H1 (cell line): ENCODE data around the gene ERVMER34-1. TPM values are rescaled to one million over a fixed set of nuclear protein-coding genes. Genes with fewer than 3 reads are reported as not detected.

ENCODE experiments used
- CTCF ChIA-PET: fragments of 300-600 bp; sonication (Branson Sonifier 250); formaldehyde crosslinking; loops from one replicate; lab custom pipeline; 2021; ENCODE audit not compliant: partially characterized antibody; lab: Charles Lee
- POLR2A ChIA-PET: fragments of 300-600 bp; sonication (Branson Sonifier 250); formaldehyde crosslinking; loops from one replicate; lab custom pipeline; 2021; ENCODE audit warnings: inconsistent platforms; ENCODE audit not compliant: partially characterized antibody; lab: Charles Lee
- DNase-seq, 2 experiments: peaks; one replicate each; pipeline versions ENCODE4 v3.0.0 to v3.0.0-alpha.2; 2010 to 2022; ENCODE audit warnings: low spot score in 2 of 2, low read depth in 1 of 2, mixed read lengths in 1 of 2
- FAIRE-seq: peaks from 2 replicates; lab custom pipeline; 2011; peaks lifted over from hg19 to GRCh38; lab: Jason Lieb, UNC
- H2AFZ ChIP-seq: 2 replicates; pipeline ENCODE4 v1.8.1; 2012; ENCODE audit warnings: low read length, inconsistent platforms
- H2AK5ac ChIP-seq: 2 replicates; pipeline ENCODE4 v1.6.1; 2013; ENCODE audit warnings: low read depth, low read length
- H2BK120ac ChIP-seq: replicated peaks from 2 replicates; pipeline ENCODE3; 2013; ENCODE audit warnings: low read depth, low read length, inconsistent platforms
- H2BK12ac ChIP-seq: 2 replicates; pipeline ENCODE4 v1.6.1; 2013; ENCODE audit warnings: low read depth, low read length
- H2BK15ac ChIP-seq: 2 replicates; pipeline ENCODE4 v1.6.1; 2013; ENCODE audit warnings: low read length
- H2BK20ac ChIP-seq: 2 replicates; pipeline ENCODE4 v1.6.1; 2013; ENCODE audit warnings: low read length
- H2BK5ac ChIP-seq: 2 replicates; pipeline ENCODE4 v1.6.1; 2013; ENCODE audit warnings: low read depth, low read length
- H3K14ac ChIP-seq: 2 replicates; pipeline ENCODE4 v1.6.1; 2013; ENCODE audit warnings: inconsistent platforms; ENCODE audit not compliant: insufficient read length
- H3K18ac ChIP-seq: 2 replicates; pipeline ENCODE4 v1.6.1; 2013; ENCODE audit warnings: low read length; ENCODE audit errors: extremely low read depth
- H3K23ac ChIP-seq: 2 replicates; pipeline ENCODE4 v1.6.1; 2013; ENCODE audit warnings: inconsistent platforms; ENCODE audit not compliant: insufficient read length
- H3K23me2 ChIP-seq: 2 replicates; pipeline ENCODE4 v1.6.1; 2013; ENCODE audit warnings: low read depth, low read length
- H3K27ac ChIP-seq: 2 replicates; pipeline ENCODE4 v1.6.1; 2011; ENCODE audit warnings: low read depth, low read length, inconsistent platforms
- H3K27me3 ChIP-seq, 4 experiments: replicated peaks in 1 of 4; 1 replicate in 1 of 4; 2 replicates in 3 of 4; pipeline versions ENCODE4 v1.6.1 to v1.8.1; 2011 to 2013; ENCODE audit warnings: low read length in 3 of 4, mild to moderate bottlenecking in 3 of 4, inconsistent platforms in 2 of 4, mixed read lengths in 2 of 4, moderate library complexity in 1 of 4; ENCODE audit not compliant: control insufficient read depth in 3 of 4, insufficient read depth in 3 of 4; ENCODE audit errors: extremely low read depth in 1 of 4
- H3K36me3 ChIP-seq, 4 experiments: 2 replicates each; pipeline versions ENCODE4 v1.6.1 to v1.8.1; 2011 to 2013; ENCODE audit warnings: mild to moderate bottlenecking in 4 of 4, low read length in 3 of 4, moderate library complexity in 2 of 4, control low read depth in 1 of 4, inconsistent platforms in 1 of 4; ENCODE audit not compliant: insufficient read depth in 4 of 4, control insufficient read depth in 2 of 4
- H3K4ac ChIP-seq: replicated peaks from 2 replicates; pipeline ENCODE3; 2013; ENCODE audit warnings: low read length, low read depth, mixed read lengths, inconsistent platforms; ENCODE audit not compliant: insufficient read length
- H3K4me1 ChIP-seq, 4 experiments: replicated peaks in 1 of 4; 1 replicate in 1 of 4; 2 replicates in 3 of 4; pipeline versions ENCODE4 v1.6.1 to v1.8.1; 2011 to 2013; ENCODE audit warnings: low read length in 3 of 4, inconsistent platforms in 2 of 4, mixed read lengths in 1 of 4; ENCODE audit not compliant: insufficient read depth in 4 of 4, control insufficient read depth in 3 of 4
- H3K4me2 ChIP-seq, 2 experiments: 2 replicates each; pipeline versions ENCODE4 v1.6.1 to v1.8.1; 2011 to 2013; ENCODE audit warnings: low read depth in 2 of 2, low read length in 2 of 2, control low read depth in 1 of 2, inconsistent platforms in 1 of 2, mild to moderate bottlenecking in 1 of 2; ENCODE audit not compliant: insufficient read depth in 1 of 2
- H3K4me3 ChIP-seq, 4 experiments: fragments of 200-600, 300-600 bp in 1 of 4; sonication (generic), shearing (Covaris generic), sonication (Bioruptor Twin) in 1 of 4; 2 replicates each; pipeline versions ENCODE4 v1.5.1 to v1.8.1; 2011 to 2016; ENCODE audit warnings: low read length in 4 of 4, low read depth in 3 of 4, control low read depth in 2 of 4, inconsistent platforms in 2 of 4, mild to moderate bottlenecking in 2 of 4, mixed read lengths in 1 of 4, moderate library complexity in 1 of 4; ENCODE audit not compliant: insufficient read depth in 2 of 4; ENCODE audit errors: extremely low read depth in 1 of 4
- H3K56ac ChIP-seq: replicated peaks from 2 replicates; pipeline ENCODE3; 2013; ENCODE audit warnings: low read depth, mild to moderate bottlenecking, mixed read lengths, low read length, inconsistent platforms; ENCODE audit not compliant: insufficient read length
- H3K79me1 ChIP-seq: 2 replicates; pipeline ENCODE4 v1.6.1; 2013; ENCODE audit warnings: low read depth, low read length, control low read depth
- H3K79me2 ChIP-seq, 2 experiments: 2 replicates each; pipeline versions ENCODE4 v1.6.1 to v1.8.1; 2012 to 2013; ENCODE audit warnings: low read length in 2 of 2, mild to moderate bottlenecking in 2 of 2, inconsistent platforms in 1 of 2; ENCODE audit not compliant: insufficient read depth in 2 of 2, control insufficient read depth in 1 of 2
- H3K9ac ChIP-seq, 4 experiments: replicated peaks in 1 of 4; 1 replicate in 1 of 4; 2 replicates in 3 of 4; pipeline versions ENCODE4 v1.6.1 to v1.8.1; 2011 to 2013; ENCODE audit warnings: low read depth in 3 of 4, low read length in 3 of 4, control low read depth in 2 of 4, mild to moderate bottlenecking in 2 of 4, moderate library complexity in 2 of 4, inconsistent platforms in 1 of 4; ENCODE audit errors: extremely low read depth in 1 of 4
- H3K9me3 ChIP-seq, 2 experiments: 2 replicates each; pipeline versions ENCODE4 v1.6.1 to v1.8.1; 2012 to 2013; ENCODE audit warnings: mild to moderate bottlenecking in 2 of 2, moderate library complexity in 2 of 2, control low read depth in 1 of 2, inconsistent platforms in 1 of 2, low read depth in 1 of 2, low read length in 1 of 2, mixed read lengths in 1 of 2; ENCODE audit not compliant: insufficient read depth in 2 of 2
- H4K20me1 ChIP-seq, 2 experiments: replicated peaks in 1 of 2; 2 replicates each; pipeline versions ENCODE3 to v1.8.1; 2011 to 2013; ENCODE audit warnings: inconsistent platforms in 2 of 2, low read length in 2 of 2, mild to moderate bottlenecking in 1 of 2; ENCODE audit not compliant: insufficient read depth in 2 of 2, control insufficient read depth in 1 of 2
- H4K5ac ChIP-seq: 2 replicates; pipeline ENCODE4 v1.6.1; 2013; ENCODE audit warnings: low read length, low read depth, mixed read lengths, inconsistent platforms; ENCODE audit not compliant: insufficient read length
- H4K8ac ChIP-seq: 2 replicates; pipeline ENCODE4 v1.8.0; 2013; ENCODE audit warnings: mild to moderate bottlenecking, moderate library complexity, low read length, inconsistent platforms; ENCODE audit not compliant: insufficient read depth; ENCODE audit errors: extremely low read depth
- H4K91ac ChIP-seq: replicated peaks from 2 replicates; pipeline ENCODE3; 2013; ENCODE audit warnings: low read length, mixed read lengths, inconsistent platforms; ENCODE audit not compliant: insufficient read length
- ATF3 ChIP-seq: IDR thresholded peaks from 2 replicates; pipeline ENCODE4 v1.6.1; 2011; ENCODE audit warnings: low read depth, mild to moderate bottlenecking, low read length; ENCODE audit not compliant: insufficient read depth
- BCL11A ChIP-seq, 2 experiments: IDR thresholded peaks; one replicate each; pipeline ENCODE4 v1.6.1; 2011; ENCODE audit warnings: low read depth in 2 of 2, low read length in 2 of 2, mild to moderate bottlenecking in 2 of 2
- CBX8 ChIP-seq: fragments of 300-800, 300-1000 bp; sonication (generic); IDR thresholded peaks from 2 replicates; pipeline ENCODE4 v1.7.1; 2016; ENCODE audit warnings: low read depth, low read length, borderline replicate concordance
- POLR2A ChIP-seq, 2 experiments: IDR thresholded peaks; 1 replicate in 1 of 2; 2 replicates in 1 of 2; pipeline ENCODE4 v1.6.1; 2011; ENCODE audit warnings: low read depth in 2 of 2, low read length in 2 of 2, mild to moderate bottlenecking in 2 of 2; ENCODE audit errors: control extremely low read depth in 1 of 2
- POLR2AphosphoS5 ChIP-seq: IDR thresholded peaks from 2 replicates; pipeline ENCODE4 v1.6.1; 2011; ENCODE audit warnings: low read depth, low read length
- RBBP5 ChIP-seq: IDR thresholded peaks from 2 replicates; pipeline ENCODE4 v1.7.1; 2012; ENCODE audit warnings: low read depth, mild to moderate bottlenecking, inconsistent platforms, low read length, moderate library complexity, borderline replicate concordance
- SIX5 ChIP-seq: IDR thresholded peaks from 2 replicates; pipeline ENCODE4 v1.6.1; 2011; ENCODE audit warnings: mild to moderate bottlenecking, low read depth, low read length
- WGBS, 2 experiments: shearing (Covaris generic) in 1 of 2; methylation state at CpG; one replicate each; pipeline versions ENCODE4 v1.1.6 to v1.1.7; 2013 to 2015; ENCODE audit warnings: low lambda C conversion rate in 2 of 2, mixed read lengths in 2 of 2, inconsistent platforms in 1 of 2, low coverage in 1 of 2, missing lambda C conversion rate in 1 of 2; ENCODE audit not compliant: insufficient replicate concordance in 2 of 2, insufficient coverage in 1 of 2, insufficient read length in 1 of 2; ENCODE audit errors: extremely low coverage in 1 of 2, missing lambda C conversion rate in 1 of 2; 5-methylcytosine and 5-hydroxymethylcytosine counted together
- polyA plus RNA-seq, 7 experiments: library from polyadenylated mRNA; depleted of rRNA in 3 of 7; stranded (reverse) in 5 of 7; unstranded in 2 of 7; fragments of >200 nt in 5 of 7; fragments of 200-250 nt in 2 of 7; gene quantifications; 1 replicate in 5 of 7; 2 replicates in 1 of 7; 4 replicates in 1 of 7; pipeline versions ENCODE4 v1.2.1 to v1.2.3, GENCODE V29; 2011 to 2013; ENCODE audit warnings: missing spikeins in 2 of 7, mixed read lengths in 2 of 7
- total RNA-seq: library from RNA; stranded (reverse); fragmentation: NEBNext Ultra II Directional; extraction: Animal tissue kit (Norgen Biotek cat#: 25700); gene quantifications from 2 replicates; pipeline ENCODE4 v1.2.1, GENCODE V29; 2021
- TF ChIP-seq, protein P1 (sequence below), 3 experiments: IDR thresholded peaks; 1 replicate in 2 of 3; 2 replicates in 1 of 3; pipeline versions ENCODE4 v1.5.1 to v1.6.1; 2011; ENCODE audit warnings: low read length in 3 of 3, mild to moderate bottlenecking in 3 of 3, inconsistent platforms in 2 of 3, low read depth in 1 of 3, moderate library complexity in 1 of 3; ENCODE audit not compliant: insufficient read depth in 1 of 3; ENCODE audit errors: control extremely low read depth in 1 of 3

ERVMER34-1 gene
- total and polyA plus RNA-seq, 2 of the 8 experiments (the other 6 are each of a cell fraction or from before 2014, with no cell fraction given) = 14.2 to 34.3 TPM

DNA sequence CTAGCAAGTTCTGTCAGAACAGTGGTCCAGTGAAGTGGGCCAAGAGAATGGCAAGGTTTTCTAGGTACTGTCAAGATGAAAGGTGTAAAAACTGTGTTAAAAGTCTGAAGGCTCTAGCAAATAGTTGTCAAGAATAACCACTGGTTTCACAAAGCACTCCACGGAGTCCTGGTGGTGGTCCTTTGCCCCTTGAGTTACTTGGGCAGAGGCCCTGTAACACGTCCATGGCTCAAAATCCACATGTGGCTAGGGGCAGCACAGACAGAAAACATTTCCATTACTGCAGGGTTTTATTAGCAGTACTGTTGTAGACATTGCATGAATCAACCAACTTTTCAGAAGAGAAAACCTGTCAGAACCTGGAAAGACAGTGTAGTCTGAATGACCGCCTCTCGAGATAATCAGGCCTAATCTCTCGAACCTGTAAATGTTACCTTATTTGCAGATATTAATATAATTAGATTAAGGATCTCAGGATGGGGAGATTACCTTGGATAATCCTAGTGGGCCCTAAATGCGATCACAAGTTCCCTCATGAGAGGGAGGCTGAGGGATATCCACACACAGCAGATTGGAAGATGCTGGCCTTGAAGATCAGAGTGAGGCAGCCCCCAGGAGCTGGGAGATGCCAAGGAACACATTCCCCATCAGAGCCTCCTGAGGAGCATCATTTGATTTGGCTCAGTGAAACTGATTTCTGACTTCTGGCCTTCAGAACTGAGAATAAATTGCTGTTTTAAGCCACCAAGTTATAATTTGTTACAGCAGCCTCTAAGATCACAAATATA, 34.7 kb downstream of the ERVMER34-1 start:
- Histone ChIP-seq H3K36me3 (peaks cover 17 to 73% (median 44%) of the 10 kb centered on the region in 4 experiments), H4K8ac (no peak overlapping the region), H2AK5ac (no peak overlapping the region), H2BK12ac (no peak overlapping the region), H2BK120ac (no peak overlapping the region), H4K5ac (no peak overlapping the region), H3K4me3 (no peak overlapping the region), H3K4me1 (peaks cover 3 to 15% (median 9%) of the 10 kb centered on the region in 4 experiments; a peak in 6 of 7 replicates), H3K23ac (no peak overlapping the region), H3K56ac (no peak overlapping the region), H3K79me1 (peaks cover 5% of the 10 kb centered on the region; the same call in 1 of the 2 replicates), H4K91ac (no peak overlapping the region), H2AFZ (no peak overlapping the region), H2BK20ac (no peak overlapping the region), H3K23me2 (peaks cover 17% of the 10 kb centered on the region), H2BK5ac (no peak overlapping the region), H3K27ac (no peak overlapping the region), H3K4me2 (peak overlapping the region in 1 of 2 experiments; percentile 92; a peak in 2 of 4 replicates), H3K18ac (no peak overlapping the region), H3K79me2 (peaks cover 4 to 29% of the 10 kb centered on the region in 2 experiments; a peak in 3 of 4 replicates), H4K20me1 (peaks cover 0 to 5% of the 10 kb centered on the region in 2 experiments), H2BK15ac (no peak overlapping the region), H3K4ac (no peak overlapping the region), H3K27me3 (no peaks in the 10 kb centered on the region), H3K9ac (no peak overlapping the region), H3K9me3 (no peaks in the 10 kb centered on the region), H3K14ac (no peak overlapping the region)
- FAIRE-seq (no peak), DNase-seq (no peak)
- 81% methylated on average over 6 of the region's 6 CpGs; no CpG with 5 or more reads in 1 of the 2 experiments for WGBS, 2 experiments
- ChIA-PET CTCF (no interaction called here), POLR2A (interaction anchor here (0.7 to 5.3 kb wide), 13 partner anchors 10 to 171 kb away, joined by 3 to 37 read pairs (median 3); partner anchors contain the start of gene USP46)
- TF ChIP-seq RBBP5 (no peak), CBX8 (no peak), SIX5 (no peak), BCL11A (IDR thresholded peaks at IDR 0.05; ENCODE audit: low read depth in 2 of 2, low read length in 2 of 2) (no peak), POLR2AphosphoS5 (peak; percentile 72), ATF3 (no peak), POLR2A (IDR thresholded peaks at IDR 0.05; ENCODE audit: control extremely low read depth in 1 of 2, low read depth in 2 of 2, low read length in 2 of 2) (peak; percentile 47 to 92)
- TF ChIP-seq, protein P1, sequence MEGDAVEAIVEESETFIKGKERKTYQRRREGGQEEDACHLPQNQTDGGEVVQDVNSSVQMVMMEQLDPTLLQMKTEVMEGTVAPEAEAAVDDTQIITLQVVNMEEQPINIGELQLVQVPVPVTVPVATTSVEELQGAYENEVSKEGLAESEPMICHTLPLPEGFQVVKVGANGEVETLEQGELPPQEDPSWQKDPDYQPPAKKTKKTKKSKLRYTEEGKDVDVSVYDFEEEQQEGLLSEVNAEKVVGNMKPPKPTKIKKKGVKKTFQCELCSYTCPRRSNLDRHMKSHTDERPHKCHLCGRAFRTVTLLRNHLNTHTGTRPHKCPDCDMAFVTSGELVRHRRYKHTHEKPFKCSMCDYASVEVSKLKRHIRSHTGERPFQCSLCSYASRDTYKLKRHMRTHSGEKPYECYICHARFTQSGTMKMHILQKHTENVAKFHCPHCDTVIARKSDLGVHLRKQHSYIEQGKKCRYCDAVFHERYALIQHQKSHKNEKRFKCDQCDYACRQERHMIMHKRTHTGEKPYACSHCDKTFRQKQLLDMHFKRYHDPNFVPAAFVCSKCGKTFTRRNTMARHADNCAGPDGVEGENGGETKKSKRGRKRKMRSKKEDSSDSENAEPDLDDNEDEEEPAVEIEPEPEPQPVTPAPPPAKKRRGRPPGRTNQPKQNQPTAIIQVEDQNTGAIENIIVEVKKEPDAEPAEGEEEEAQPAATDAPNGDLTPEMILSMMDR (IDR thresholded peaks at IDR 0.05; ENCODE audit: control extremely low read depth in 1 of 3, insufficient read depth in 1 of 3, low read depth in 1 of 3, low read length in 3 of 3) = no peak
